ENCODE data around the gene HACL1. TPM values are rescaled to one million over a fixed set of nuclear protein-coding genes. Genes with fewer than 3 reads are reported as not detected.
A peak's percentile ranks its signal among the peaks of the same experiment; 100 is the strongest.

HACL1 gene
- polyA plus RNA-seq, 4 donors = 24.5 to 138 (median 72.9) TPM

- FAIRE-seq = no peak
- Histone ChIP-seq H3K27me3 (ENCODE audit: control insufficient read depth in 3 of 3, insufficient read depth in 3 of 3, low read length in 3 of 3) (no peaks in the 10 kb centered on the region), H3K4me1 (ENCODE audit: control insufficient read depth in 3 of 3, insufficient read depth in 2 of 3, low read depth in 1 of 3, low read length in 2 of 3) (no peaks in the 10 kb centered on the region), H3K9me3 (ENCODE audit: control insufficient read depth in 2 of 2, insufficient read depth in 1 of 2, low read depth in 1 of 2, low read length in 1 of 2) (no peaks in the 10 kb centered on the region), H3K27ac (ENCODE audit: low read depth in 1 of 3, low read length in 2 of 3) (no peak overlapping the region), H3K36me3 (ENCODE audit: control insufficient read depth in 3 of 3, insufficient read depth in 2 of 3, low read depth in 1 of 3, low read length in 3 of 3) (peaks cover 0 to 10% (median 0%) of the 10 kb centered on the region in 3 donors), H3K4me3 (ENCODE audit: low read depth in 1 of 3, low read length in 3 of 3) (no peak overlapping the region)
- no peak for DNase-seq
- 90 to 100% (median 91%) methylated on average over 1 of the region's 1 CpG for whole genome bisulfite sequencing, 3 donors
Measured at GRCh38 chr3:15638891-15639262, 37.5 kb upstream of the HACL1 start.

- no peaks in the 10 kb centered on the region for H3K4me1 ChIP-seq (ENCODE audit: control insufficient read depth in 3 of 3, insufficient read depth in 2 of 3, low read depth in 1 of 3, low read length in 2 of 3)
- 82 to 89% (median 85%) methylated on average over 6 of the region's 6 CpGs for WGBS, 3 donors
- H3K27ac ChIP-seq (ENCODE audit: low read depth in 1 of 3, low read length in 2 of 3) = no peak overlapping the region
- FAIRE-seq (no peak), DNase-seq (no peak)
- no peaks in the 10 kb centered on the region for H3K27me3 ChIP-seq (ENCODE audit: control insufficient read depth in 3 of 3, insufficient read depth in 3 of 3, low read length in 3 of 3)
- peaks cover 0 to 10% (median 0%) of the 10 kb centered on the region in 3 donors for H3K36me3 ChIP-seq (ENCODE audit: control insufficient read depth in 3 of 3, insufficient read depth in 2 of 3, low read depth in 1 of 3, low read length in 3 of 3)
- no peak overlapping the region for H3K4me3 ChIP-seq (ENCODE audit: low read depth in 1 of 3, low read length in 3 of 3)
- H3K9me3 ChIP-seq (ENCODE audit: control insufficient read depth in 2 of 2, insufficient read depth in 1 of 2, low read depth in 1 of 2, low read length in 1 of 2) = no peaks in the 10 kb centered on the region
Measured at GRCh38 chr3:15638193-15638890, 37.0 kb upstream of the HACL1 start.

GRCh38 chr3:15637131-15637951 lies 36.0 kb upstream of the HACL1 start:
- Histone ChIP-seq H3K36me3 (ENCODE audit: control insufficient read depth in 3 of 3, insufficient read depth in 2 of 3, low read depth in 1 of 3, low read length in 3 of 3) (peaks cover 0 to 10% (median 0%) of the 10 kb centered on the region in 3 donors), H3K9me3 (ENCODE audit: control insufficient read depth in 2 of 2, insufficient read depth in 1 of 2, low read depth in 1 of 2, low read length in 1 of 2) (no peaks in the 10 kb centered on the region), H3K27ac (ENCODE audit: low read depth in 1 of 3, low read length in 2 of 3) (peak overlapping the region in 1 of 3 donors; percentile 58), H3K27me3 (ENCODE audit: control insufficient read depth in 3 of 3, insufficient read depth in 3 of 3, low read length in 3 of 3) (no peaks in the 10 kb centered on the region), H3K4me3 (ENCODE audit: low read depth in 1 of 3, low read length in 3 of 3) (no peak overlapping the region), H3K4me1 (ENCODE audit: control insufficient read depth in 3 of 3, insufficient read depth in 2 of 3, low read depth in 1 of 3, low read length in 2 of 3) (no peaks in the 10 kb centered on the region)
- no peak for DNase-seq
- WGBS, 3 donors = 78 to 79% (median 78%) methylated on average over 7 of the region's 7 CpGs
- FAIRE-seq = no peak

- Histone ChIP-seq H3K27me3 (ENCODE audit: control insufficient read depth in 3 of 3, insufficient read depth in 3 of 3, low read length in 3 of 3) (no peaks in the 10 kb centered on the region), H3K27ac (ENCODE audit: low read depth in 1 of 3, low read length in 2 of 3) (peak overlapping the region in 1 of 3 donors; percentile 85), H3K4me3 (ENCODE audit: low read depth in 1 of 3, low read length in 3 of 3) (no peak overlapping the region), H3K4me1 (ENCODE audit: control insufficient read depth in 3 of 3, insufficient read depth in 2 of 3, low read depth in 1 of 3, low read length in 2 of 3) (no peaks in the 10 kb centered on the region), H3K36me3 (ENCODE audit: control insufficient read depth in 3 of 3, insufficient read depth in 2 of 3, low read depth in 1 of 3, low read length in 3 of 3) (peaks cover 0 to 10% (median 0%) of the 10 kb centered on the region in 3 donors), H3K9me3 (ENCODE audit: control insufficient read depth in 2 of 2, insufficient read depth in 1 of 2, low read depth in 1 of 2, low read length in 1 of 2) (no peaks in the 10 kb centered on the region)
- 68 to 88% (median 70%) methylated on average over 14 of the region's 14 CpGs for WGBS, 3 donors
- FAIRE-seq (no peak), DNase-seq (no peak)
Measured at GRCh38 chr3:15636028-15636709, 34.8 kb upstream of the HACL1 start.

GRCh38 chr3:15635121-15635661 lies 33.8 kb upstream of the HACL1 start:
- peaks cover 0 to 6% (median 2%) of the 10 kb centered on the region in 3 donors for H3K4me1 ChIP-seq (ENCODE audit: control insufficient read depth in 3 of 3, insufficient read depth in 2 of 3, low read depth in 1 of 3, low read length in 2 of 3)
- H3K27ac ChIP-seq (ENCODE audit: low read depth in 1 of 3, low read length in 2 of 3) = peak overlapping the region in 2 of 3 donors; percentile 30 to 85
- H3K36me3 ChIP-seq (ENCODE audit: control insufficient read depth in 3 of 3, insufficient read depth in 2 of 3, low read depth in 1 of 3, low read length in 3 of 3) = peaks cover 0 to 6% (median 0%) of the 10 kb centered on the region in 3 donors
- H3K4me3 ChIP-seq (ENCODE audit: low read depth in 1 of 3, low read length in 3 of 3) = no peak overlapping the region
- DNase-seq (peak in 1 of 2 donors; percentile 25), FAIRE-seq (no peak)
- H3K9me3 ChIP-seq (ENCODE audit: control insufficient read depth in 2 of 2, insufficient read depth in 1 of 2, low read depth in 1 of 2, low read length in 1 of 2) = no peaks in the 10 kb centered on the region
- 71 to 87% (median 85%) methylated on average over 13 of the region's 13 CpGs for WGBS, 3 donors
- H3K27me3 ChIP-seq (ENCODE audit: control insufficient read depth in 3 of 3, insufficient read depth in 3 of 3, low read length in 3 of 3) = no peaks in the 10 kb centered on the region

- no peak for FAIRE-seq
- H3K27ac ChIP-seq (ENCODE audit: low read depth in 1 of 3, low read length in 2 of 3) = no peak overlapping the region
- DNase-seq = no peak
- WGBS, 3 donors = 78 to 95% (median 93%) methylated on average over 2 of the region's 2 CpGs
- H3K36me3 ChIP-seq (ENCODE audit: control insufficient read depth in 3 of 3, insufficient read depth in 2 of 3, low read depth in 1 of 3, low read length in 3 of 3) = peaks cover 0 to 6% (median 0%) of the 10 kb centered on the region in 3 donors
- no peaks in the 10 kb centered on the region for H3K9me3 ChIP-seq (ENCODE audit: control insufficient read depth in 2 of 2, insufficient read depth in 1 of 2, low read depth in 1 of 2, low read length in 1 of 2)
- H3K4me3 ChIP-seq (ENCODE audit: low read depth in 1 of 3, low read length in 3 of 3) = no peak overlapping the region
- peaks cover 0 to 6% (median 2%) of the 10 kb centered on the region in 3 donors for H3K4me1 ChIP-seq (ENCODE audit: control insufficient read depth in 3 of 3, insufficient read depth in 2 of 3, low read depth in 1 of 3, low read length in 2 of 3)
- H3K27me3 ChIP-seq (ENCODE audit: control insufficient read depth in 3 of 3, insufficient read depth in 3 of 3, low read length in 3 of 3) = no peaks in the 10 kb centered on the region
Measured at GRCh38 chr3:15634671-15635070, 33.3 kb upstream of the HACL1 start.

- no peaks in the 10 kb centered on the region for H3K9me3 ChIP-seq (ENCODE audit: control insufficient read depth in 2 of 2, insufficient read depth in 1 of 2, low read depth in 1 of 2, low read length in 1 of 2)
- DNase-seq = no peak
- no peaks in the 10 kb centered on the region for H3K27me3 ChIP-seq (ENCODE audit: control insufficient read depth in 3 of 3, insufficient read depth in 3 of 3, low read length in 3 of 3)
- no peak overlapping the region for H3K27ac ChIP-seq (ENCODE audit: low read depth in 1 of 3, low read length in 2 of 3)
- H3K4me1 ChIP-seq (ENCODE audit: control insufficient read depth in 3 of 3, insufficient read depth in 2 of 3, low read depth in 1 of 3, low read length in 2 of 3) = peaks cover 0 to 6% (median 2%) of the 10 kb centered on the region in 3 donors
- peaks cover 0 to 6% (median 0%) of the 10 kb centered on the region in 3 donors for H3K36me3 ChIP-seq (ENCODE audit: control insufficient read depth in 3 of 3, insufficient read depth in 2 of 3, low read depth in 1 of 3, low read length in 3 of 3)
- no peak for FAIRE-seq
- no peak overlapping the region for H3K4me3 ChIP-seq (ENCODE audit: low read depth in 1 of 3, low read length in 3 of 3)
- WGBS, 3 donors = 44 to 50% (median 47%) methylated on average over 4 of the region's 4 CpGs
Measured at GRCh38 chr3:15633766-15634598, 32.6 kb upstream of the HACL1 start.
